GM10248 (cell line): ENCODE data around the gene SLIT3.
A peak's percentile ranks its signal among the peaks of the same experiment; 100 is the strongest.

Source experiments
- CTCF ChIA-PET: fragments of 300-600 bp; sonication (Branson Sonifier 250); formaldehyde crosslinking; extraction: SDS; loops from one replicate; lab custom pipeline; 2021; ENCODE audit warnings: antibody characterized with exemption; lab: Yijun Ruan, JAX
- POLR2A ChIA-PET: fragments of 350-650 bp; sonication (Branson Sonifier 250); formaldehyde crosslinking; extraction: SDS; loops from one replicate; lab custom pipeline; 2020; ENCODE audit warnings: antibody characterized with exemption; lab: Yijun Ruan, JAX
- DNase-seq: peaks from one replicate; pipeline ENCODE4 v3.0.0; 2012; ENCODE audit errors: extremely low spot score
- CTCF ChIP-seq: IDR thresholded peaks from 2 replicates; pipeline ENCODE4 v1.5.1; 2012; ENCODE audit warnings: mild to moderate bottlenecking, low read depth; ENCODE audit errors: extremely low read depth, missing control alignments, control extremely low read depth

The SLIT3 gene

DNA sequence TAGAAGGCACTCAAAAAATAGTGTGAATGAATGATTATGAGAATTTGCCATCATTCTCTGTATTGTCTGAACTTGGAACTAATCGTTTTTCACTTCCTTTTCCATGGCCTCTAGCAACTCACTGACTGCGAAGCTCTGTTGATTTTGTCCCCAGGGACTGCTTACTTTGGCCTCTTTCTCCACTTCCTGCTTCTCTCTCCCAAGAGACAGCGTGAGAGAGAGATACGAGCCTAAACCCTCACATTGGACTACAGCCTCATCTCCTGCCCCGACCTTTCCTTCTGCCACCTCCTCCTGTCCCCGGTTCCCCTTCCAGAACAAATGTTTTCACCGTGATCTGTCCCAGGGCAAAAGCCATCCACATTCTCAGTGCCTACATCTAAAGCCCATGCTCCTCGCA lies 421.0 kb downstream of the SLIT3 start:
- CTCF ChIA-PET: no interaction called here
- POLR2A ChIA-PET: no interaction called here
- no peak for TF ChIP-seq CTCF
- DNase-seq: peak; percentile 54

DNA sequence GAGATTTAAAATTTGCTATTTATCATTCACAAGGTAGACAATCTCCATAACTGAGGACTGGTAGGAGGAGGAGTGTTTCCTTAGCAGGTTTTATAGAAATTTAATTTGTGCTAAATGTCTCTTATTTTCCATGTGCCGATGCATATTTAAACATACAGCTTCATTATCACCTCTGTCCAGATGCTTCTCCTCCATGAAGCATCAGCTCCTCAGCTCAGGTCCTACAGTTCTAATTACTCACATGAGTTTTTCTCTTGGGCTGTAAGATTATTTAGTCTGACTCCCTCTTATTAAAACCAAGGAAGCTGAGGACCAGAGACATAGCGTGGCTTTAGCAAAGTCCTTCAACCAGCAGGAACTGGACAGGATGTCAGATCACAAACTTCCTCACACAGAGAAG lies 421.6 kb downstream of the SLIT3 start:
- TF ChIP-seq CTCF: no peak
- DNase-seq: no peak
- POLR2A ChIA-PET: no interaction called here
- CTCF ChIA-PET: no interaction called here

- DNase-seq: no peak
- ChIA-PET CTCF (no interaction called here), POLR2A (no interaction called here)
- no peak for TF ChIP-seq CTCF
These were observed 422.7 kb downstream of the SLIT3 start for GRCh38 chr5:168878135-168878745.

DNA sequence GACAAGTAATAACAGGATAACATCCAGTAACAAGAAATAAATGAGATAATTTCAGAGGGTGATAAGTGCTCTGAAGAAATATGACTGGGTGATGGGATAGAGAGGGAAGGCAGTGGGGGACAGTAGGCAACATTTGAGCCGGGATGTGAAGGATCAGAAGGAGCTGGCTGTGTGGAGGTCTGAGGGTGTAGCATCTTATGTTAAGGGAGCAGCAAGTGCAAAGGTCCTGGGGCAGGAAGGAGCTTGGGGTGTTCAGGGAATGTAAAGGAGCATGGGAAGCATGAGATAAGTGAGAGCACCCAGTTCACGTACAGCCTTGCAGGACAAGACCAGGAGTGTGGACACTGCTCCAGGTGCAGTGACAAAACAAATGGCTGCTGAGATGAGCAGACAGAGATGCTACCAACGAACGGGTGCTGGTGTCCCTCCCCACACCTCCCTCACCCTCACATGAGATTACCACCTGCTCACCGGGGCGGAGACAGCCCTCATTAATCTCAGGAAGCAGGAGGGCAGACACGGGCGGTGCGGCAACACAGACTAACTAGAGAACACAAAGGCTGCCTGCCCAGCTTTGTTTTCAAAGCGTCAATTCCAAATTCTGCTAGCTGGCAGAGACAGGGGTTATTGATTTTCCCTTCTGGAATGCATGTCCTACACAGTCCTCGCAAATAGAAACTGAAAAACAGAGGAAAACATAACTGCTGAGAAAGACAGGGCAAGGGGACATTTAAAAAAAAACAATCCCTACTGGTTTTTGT lies 423.6 kb downstream of the SLIT3 start:
- no peak for DNase-seq
- CTCF ChIA-PET: no interaction called here
- POLR2A ChIA-PET: no interaction called here
- no peak for TF ChIP-seq CTCF

DNA sequence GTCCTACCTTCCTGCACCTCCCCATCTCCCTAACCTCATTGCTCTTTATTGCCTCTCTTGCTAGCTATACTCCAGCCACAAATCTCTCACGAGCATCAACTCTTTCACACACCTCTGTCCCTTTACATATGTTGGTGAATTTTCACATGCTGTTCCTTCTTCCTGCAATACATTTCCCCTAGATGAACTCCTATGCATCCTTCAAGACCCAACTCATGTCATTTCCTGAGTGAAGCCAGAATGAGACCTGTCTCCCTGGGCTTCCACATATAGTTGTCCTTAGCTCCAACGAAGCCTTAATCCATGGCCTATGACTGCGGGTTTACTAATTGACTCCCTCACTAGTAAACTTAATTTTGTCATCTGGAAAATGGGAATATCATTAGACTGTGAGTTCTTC lies 424.5 kb downstream of the SLIT3 start:
- no peak for TF ChIP-seq CTCF
- CTCF ChIA-PET: no interaction called here
- no peak for DNase-seq
- POLR2A ChIA-PET: no interaction called here

- no peak for DNase-seq
- POLR2A ChIA-PET: no interaction called here
- CTCF ChIA-PET: no interaction called here
- no peak for TF ChIP-seq CTCF
These were observed 425.1 kb downstream of the SLIT3 start for GRCh38 chr5:168875832-168876231.
